Cerebellar cortex (tissue), 1 donor: Measurements from ENCODE around the gene DGLUCY.
"Not testable (repeated sequence)": the region's sequence is repeated elsewhere in the genome, so short reads cannot be mapped to it uniquely, and the experiment has no call there.

ENCODE experiments used
- DNase-seq: peaks from one replicate; pipeline ENCODE4 v3.0.0-alpha.2; 2015; ENCODE audit warnings: low spot score

The DGLUCY gene

GRCh38 chr14:91207008-91207407, 93.1 kb downstream of the DGLUCY start:
- DNase-seq: no peak

- DNase-seq: no peak
Observed at GRCh38 chr14:91211017-91211416, 97.1 kb downstream of the DGLUCY start.

GRCh38 chr14:91214306-91214705, 100.4 kb downstream of the DGLUCY start:
- no peak for DNase-seq

GRCh38 chr14:91215381-91215780, 101.5 kb downstream of the DGLUCY start:
- no peak for DNase-seq

- DNase-seq: no peak
Observed at GRCh38 chr14:91216731-91217226, 102.9 kb downstream of the DGLUCY start.

GRCh38 chr14:91218014-91218413, 104.1 kb downstream of the DGLUCY start:
- no peak for DNase-seq

GRCh38 chr14:91219517-91220389, 105.9 kb downstream of the DGLUCY start:
- DNase-seq: no peak

- peak; percentile 32 for DNase-seq
Observed at GRCh38 chr14:91220581-91221000, 106.7 kb downstream of the DGLUCY start.

GRCh38 chr14:91221270-91221669, 107.4 kb downstream of the DGLUCY start:
- DNase-seq: no peak

- DNase-seq: no peak
Observed at GRCh38 chr14:91223028-91223783, 109.3 kb downstream of the DGLUCY start.

- DNase-seq: no peak
Observed at GRCh38 chr14:91225025-91225424, 111.2 kb downstream of the DGLUCY start.

- not testable (repeated sequence) for DNase-seq
Observed at GRCh38 chr14:91226360-91226759, 112.5 kb downstream of the DGLUCY start.

GRCh38 chr14:91227183-91227628, 113.3 kb downstream of the DGLUCY start:
- no peak for DNase-seq

GRCh38 chr14:91228112-91229004, 114.5 kb downstream of the DGLUCY start:
- no peak for DNase-seq

- DNase-seq: no peak
Observed at GRCh38 chr14:91229005-91229382, 115.1 kb downstream of the DGLUCY start.

- DNase-seq: no peak
Observed at GRCh38 chr14:91229743-91230200, 115.9 kb downstream of the DGLUCY start.

- peak; percentile 76 for DNase-seq
Observed at GRCh38 chr14:91230397-91231035, 116.6 kb downstream of the DGLUCY start.

- no peak for DNase-seq
Observed at GRCh38 chr14:91231446-91231845, 117.6 kb downstream of the DGLUCY start.

GRCh38 chr14:91232052-91232451, 118.2 kb downstream of the DGLUCY start:
- no peak for DNase-seq

- no peak for DNase-seq
Observed at GRCh38 chr14:91232603-91233002, 118.7 kb downstream of the DGLUCY start.
